OCI-LY1 (cell line): ENCODE results near the gene NALCN.

Source experiments
- H2AFZ ChIP-seq: fragments of 200-600 bp; sonication (generic), shearing (Covaris generic); 2 replicates; pipeline ENCODE4 v1.6.0; 2014; ENCODE audit warnings: antibody characterized with exemption, mild to moderate bottlenecking, low read length
- H3F3A ChIP-seq: fragments of 200-600 bp; sonication (generic), shearing (Covaris generic); 2 replicates; pipeline ENCODE4 v1.6.0; 2014; ENCODE audit warnings: mild to moderate bottlenecking, antibody characterized with exemption, low read length, moderate library complexity; ENCODE audit not compliant: insufficient read depth
- H3K27ac ChIP-seq: fragments of 200-600 bp; sonication (generic); 2 replicates; pipeline ENCODE4 v1.5.1; 2014; ENCODE audit warnings: low read length, mixed run types, mild to moderate bottlenecking, low read depth; ENCODE audit not compliant: poor library complexity, severe bottlenecking
- H3K27me3 ChIP-seq: fragments of 200-600 bp; sonication (generic); 2 replicates; pipeline ENCODE4 v1.6.0; 2014; ENCODE audit warnings: antibody characterized with exemption, mild to moderate bottlenecking, low read length, moderate library complexity; ENCODE audit not compliant: insufficient read depth
- H3K36me3 ChIP-seq: fragments of 200-600 bp; sonication (generic); 2 replicates; pipeline ENCODE4 v1.6.1; 2014; ENCODE audit warnings: mild to moderate bottlenecking, antibody characterized with exemption, low read length, moderate library complexity, mixed read lengths; ENCODE audit not compliant: insufficient read depth
- H3K4me1 ChIP-seq: fragments of 200-600 bp; sonication (generic); 2 replicates; pipeline ENCODE4 v1.5.1; 2014; ENCODE audit warnings: mild to moderate bottlenecking, low read length, moderate library complexity; ENCODE audit not compliant: insufficient read depth, severe bottlenecking
- H3K4me2 ChIP-seq: fragments of 200-600 bp; sonication (generic), shearing (Covaris generic); 2 replicates; pipeline ENCODE4 v1.6.1; 2014; ENCODE audit warnings: low read length
- H3K4me3 ChIP-seq: fragments of 200-600 bp; sonication (generic); 2 replicates; pipeline ENCODE4 v1.5.1; 2014; ENCODE audit warnings: low read length, low read depth, mild to moderate bottlenecking, mixed read lengths; ENCODE audit not compliant: poor library complexity, severe bottlenecking
- H3K79me2 ChIP-seq: fragments of 200-600 bp; shearing (Covaris generic); 2 replicates; pipeline ENCODE4 v1.6.1; 2016; ENCODE audit warnings: mixed run types, low read length, mixed read lengths; ENCODE audit not compliant: insufficient read depth
- H3K9ac ChIP-seq: fragments of 200-600 bp; sonication (generic), shearing (Covaris generic); 2 replicates; pipeline ENCODE4 v1.6.1; 2014; ENCODE audit warnings: mild to moderate bottlenecking, low read length, mixed read lengths
- H3K9me2 ChIP-seq: fragments of 200-600 bp; sonication (generic), shearing (Covaris generic); 2 replicates; pipeline ENCODE4 v1.6.1; 2014; ENCODE audit warnings: low read depth, mild to moderate bottlenecking, low read length, mixed read lengths
- H3K9me3 ChIP-seq: fragments of 200-600 bp; shearing (Covaris generic); 2 replicates; pipeline ENCODE4 v1.6.1; 2014; ENCODE audit warnings: low read length, mixed read lengths
- H4K20me1 ChIP-seq: fragments of 200-600 bp; sonication (generic), shearing (Covaris generic); 2 replicates; pipeline ENCODE4 v1.6.0; 2016; ENCODE audit warnings: mild to moderate bottlenecking, low read length; ENCODE audit not compliant: insufficient read depth
- EZH2 ChIP-seq: fragments of 200-600 bp; sonication (generic), shearing (Covaris generic); IDR thresholded peaks from 2 replicates; pipeline ENCODE4 v1.8.0; 2017; ENCODE audit warnings: borderline replicate concordance, mixed run types, mild to moderate bottlenecking, antibody characterized with exemption, low read length, moderate library complexity, mixed read lengths
- TF ChIP-seq, protein P1 (sequence below): fragments of 200-600 bp; sonication (generic), shearing (Covaris generic); IDR thresholded peaks from 2 replicates; pipeline ENCODE4 v1.5.1; 2017; ENCODE audit warnings: mild to moderate bottlenecking, antibody characterized with exemption, low read length, moderate library complexity, mixed read lengths

NALCN gene

DNA sequence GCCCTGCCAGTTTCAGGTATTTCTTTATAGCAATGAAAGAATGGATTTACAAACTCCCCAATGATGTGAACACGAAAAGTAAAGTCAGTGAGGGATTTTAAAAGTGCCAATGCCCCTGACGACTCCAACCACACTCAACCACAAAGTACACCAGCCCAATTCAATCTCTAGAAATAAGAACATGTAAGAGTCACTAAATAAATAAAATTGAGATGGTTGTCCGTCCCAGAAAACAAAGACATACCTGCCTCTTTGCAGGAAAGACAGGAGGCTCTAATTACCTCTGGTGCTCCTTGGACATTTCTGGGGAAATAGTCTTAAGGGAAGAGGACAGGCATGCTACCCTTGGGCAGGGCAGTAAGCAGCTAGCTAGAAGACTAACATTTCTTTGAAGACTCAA, 55.8 kb downstream of the NALCN start:
- H3K27ac ChIP-seq = no peak overlapping the region
- H3K9me2 ChIP-seq = no peaks in the 10 kb centered on the region
- H3K4me3 ChIP-seq = no peak overlapping the region
- no peak overlapping the region for H3K9ac ChIP-seq
- H2AFZ ChIP-seq = no peak overlapping the region
- no peaks in the 10 kb centered on the region for H3K9me3 ChIP-seq
- H3F3A ChIP-seq = no peaks in the 10 kb centered on the region
- no peaks in the 10 kb centered on the region for H3K36me3 ChIP-seq
- no peaks in the 10 kb centered on the region for H4K20me1 ChIP-seq
- H3K4me2 ChIP-seq = no peak overlapping the region
- H3K4me1 ChIP-seq = no peaks in the 10 kb centered on the region
- no peaks in the 10 kb centered on the region for H3K27me3 ChIP-seq
- no peaks in the 10 kb centered on the region for H3K79me2 ChIP-seq
- TF ChIP-seq, protein P1, sequence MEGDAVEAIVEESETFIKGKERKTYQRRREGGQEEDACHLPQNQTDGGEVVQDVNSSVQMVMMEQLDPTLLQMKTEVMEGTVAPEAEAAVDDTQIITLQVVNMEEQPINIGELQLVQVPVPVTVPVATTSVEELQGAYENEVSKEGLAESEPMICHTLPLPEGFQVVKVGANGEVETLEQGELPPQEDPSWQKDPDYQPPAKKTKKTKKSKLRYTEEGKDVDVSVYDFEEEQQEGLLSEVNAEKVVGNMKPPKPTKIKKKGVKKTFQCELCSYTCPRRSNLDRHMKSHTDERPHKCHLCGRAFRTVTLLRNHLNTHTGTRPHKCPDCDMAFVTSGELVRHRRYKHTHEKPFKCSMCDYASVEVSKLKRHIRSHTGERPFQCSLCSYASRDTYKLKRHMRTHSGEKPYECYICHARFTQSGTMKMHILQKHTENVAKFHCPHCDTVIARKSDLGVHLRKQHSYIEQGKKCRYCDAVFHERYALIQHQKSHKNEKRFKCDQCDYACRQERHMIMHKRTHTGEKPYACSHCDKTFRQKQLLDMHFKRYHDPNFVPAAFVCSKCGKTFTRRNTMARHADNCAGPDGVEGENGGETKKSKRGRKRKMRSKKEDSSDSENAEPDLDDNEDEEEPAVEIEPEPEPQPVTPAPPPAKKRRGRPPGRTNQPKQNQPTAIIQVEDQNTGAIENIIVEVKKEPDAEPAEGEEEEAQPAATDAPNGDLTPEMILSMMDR = no peak
- no peak for TF ChIP-seq EZH2

DNA sequence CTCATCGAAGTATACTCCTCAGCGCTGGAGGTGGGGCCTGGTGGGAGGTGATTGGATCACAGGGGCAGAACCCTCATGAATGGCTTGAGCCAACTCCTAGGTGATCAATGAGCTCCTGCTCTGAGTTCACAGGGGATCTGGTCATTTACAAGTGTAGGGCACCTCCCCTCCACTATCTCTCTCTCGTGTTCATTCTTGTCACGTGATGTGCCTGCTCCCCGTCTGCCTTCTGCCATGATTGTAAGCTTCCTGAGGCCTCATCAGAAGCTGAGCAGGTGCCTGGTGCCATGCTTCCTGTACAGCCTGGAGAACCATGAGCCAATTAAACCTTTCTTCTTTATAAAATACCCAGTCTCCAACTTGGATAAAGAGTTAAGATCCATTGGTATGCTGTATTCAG, 61.4 kb downstream of the NALCN start:
- H3K4me2 ChIP-seq = no peak overlapping the region
- no peak for TF ChIP-seq EZH2
- TF ChIP-seq, protein P1 = no peak
- no peaks in the 10 kb centered on the region for H3K36me3 ChIP-seq
- no peak overlapping the region for H3K27ac ChIP-seq
- H3K79me2 ChIP-seq = no peaks in the 10 kb centered on the region
- no peak overlapping the region for H3K4me3 ChIP-seq
- no peaks in the 10 kb centered on the region for H3K4me1 ChIP-seq
- no peaks in the 10 kb centered on the region for H3F3A ChIP-seq
- H3K9me2 ChIP-seq = no peaks in the 10 kb centered on the region
- no peaks in the 10 kb centered on the region for H3K9me3 ChIP-seq
- H3K9ac ChIP-seq = no peak overlapping the region
- H3K27me3 ChIP-seq = no peaks in the 10 kb centered on the region
- no peak overlapping the region for H2AFZ ChIP-seq
- no peaks in the 10 kb centered on the region for H4K20me1 ChIP-seq

DNA sequence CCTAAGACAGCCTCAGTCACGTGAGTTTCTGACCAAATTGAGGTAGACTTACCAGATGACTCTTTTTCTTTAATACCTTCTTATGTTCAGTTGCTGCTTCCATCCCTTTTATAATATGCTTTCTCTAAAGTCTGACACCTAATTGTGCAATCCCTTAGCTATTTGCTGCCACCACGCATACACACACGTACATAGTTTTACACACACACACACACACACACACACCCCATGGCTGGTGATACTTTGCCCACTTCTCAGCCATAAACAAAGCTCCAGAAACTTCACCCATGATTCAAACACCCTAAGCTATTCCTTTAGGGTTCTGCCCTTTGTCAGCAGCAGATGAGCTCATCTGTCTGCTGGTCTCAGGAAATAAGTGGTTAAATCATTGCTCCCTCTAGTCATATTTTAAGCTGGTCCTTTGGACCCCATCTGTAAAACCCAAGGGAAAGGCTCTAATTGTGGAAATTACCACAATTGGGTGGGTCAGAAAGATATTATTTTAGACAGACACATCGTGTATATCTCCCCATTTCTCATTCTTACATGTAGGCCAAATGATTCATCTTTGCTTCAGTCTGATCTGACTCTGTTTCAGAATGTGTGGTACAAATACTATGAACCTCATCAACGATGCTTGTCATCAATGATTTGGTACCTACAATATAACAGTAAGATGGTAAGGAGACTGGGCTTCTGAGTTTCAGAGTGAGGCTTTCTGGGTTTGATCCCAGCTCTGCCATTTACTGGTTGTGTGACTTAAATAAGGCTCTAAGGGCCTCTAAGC, 69.2 kb downstream of the NALCN start:
- TF ChIP-seq, protein P1 = no peak
- no peak for TF ChIP-seq EZH2
- H3K27me3 ChIP-seq = no peaks in the 10 kb centered on the region
- H4K20me1 ChIP-seq = no peaks in the 10 kb centered on the region
- H2AFZ ChIP-seq = no peak overlapping the region
- H3K9me2 ChIP-seq = no peaks in the 10 kb centered on the region
- no peak overlapping the region for H3K27ac ChIP-seq
- no peak overlapping the region for H3K4me3 ChIP-seq
- H3K9me3 ChIP-seq = no peaks in the 10 kb centered on the region
- H3F3A ChIP-seq = no peaks in the 10 kb centered on the region
- no peaks in the 10 kb centered on the region for H3K4me1 ChIP-seq
- H3K79me2 ChIP-seq = no peaks in the 10 kb centered on the region
- H3K36me3 ChIP-seq = no peaks in the 10 kb centered on the region
- H3K4me2 ChIP-seq = no peak overlapping the region
- H3K9ac ChIP-seq = no peak overlapping the region
